ENCODE results near the gene SPATA21.
"Not testable (repeated sequence)": the region's sequence is repeated elsewhere in the genome, so short reads cannot be mapped to it uniquely, and the experiment has no call there.

DNA sequence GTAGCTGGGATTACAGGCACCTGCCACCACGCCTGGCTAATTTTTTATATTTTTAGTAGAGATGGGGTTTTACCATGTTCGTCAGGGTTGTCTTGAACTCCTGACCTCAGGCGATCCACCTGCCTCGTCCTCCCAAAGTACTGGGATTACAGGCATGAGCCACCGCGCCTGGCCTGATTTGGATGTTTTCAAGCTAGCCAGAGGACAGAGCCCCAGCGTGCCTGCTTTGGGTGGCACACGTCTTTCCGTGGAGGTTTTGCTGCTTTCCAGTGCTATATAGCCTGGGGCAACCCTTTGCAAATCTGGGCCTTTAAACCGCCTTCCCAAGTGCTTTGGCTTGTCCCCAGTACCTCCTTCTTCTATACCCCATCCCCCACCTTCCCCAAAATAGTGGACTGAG lies 18.9 kb upstream of the SPATA21 start:
- TF ChIP-seq, protein P1, sequence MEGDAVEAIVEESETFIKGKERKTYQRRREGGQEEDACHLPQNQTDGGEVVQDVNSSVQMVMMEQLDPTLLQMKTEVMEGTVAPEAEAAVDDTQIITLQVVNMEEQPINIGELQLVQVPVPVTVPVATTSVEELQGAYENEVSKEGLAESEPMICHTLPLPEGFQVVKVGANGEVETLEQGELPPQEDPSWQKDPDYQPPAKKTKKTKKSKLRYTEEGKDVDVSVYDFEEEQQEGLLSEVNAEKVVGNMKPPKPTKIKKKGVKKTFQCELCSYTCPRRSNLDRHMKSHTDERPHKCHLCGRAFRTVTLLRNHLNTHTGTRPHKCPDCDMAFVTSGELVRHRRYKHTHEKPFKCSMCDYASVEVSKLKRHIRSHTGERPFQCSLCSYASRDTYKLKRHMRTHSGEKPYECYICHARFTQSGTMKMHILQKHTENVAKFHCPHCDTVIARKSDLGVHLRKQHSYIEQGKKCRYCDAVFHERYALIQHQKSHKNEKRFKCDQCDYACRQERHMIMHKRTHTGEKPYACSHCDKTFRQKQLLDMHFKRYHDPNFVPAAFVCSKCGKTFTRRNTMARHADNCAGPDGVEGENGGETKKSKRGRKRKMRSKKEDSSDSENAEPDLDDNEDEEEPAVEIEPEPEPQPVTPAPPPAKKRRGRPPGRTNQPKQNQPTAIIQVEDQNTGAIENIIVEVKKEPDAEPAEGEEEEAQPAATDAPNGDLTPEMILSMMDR (IDR thresholded peaks at IDR 0.05; ENCODE audit: insufficient read depth, low read length, poor library complexity, severe bottlenecking) = not testable (repeated sequence)
- not testable (repeated sequence) for TF ChIP-seq EZH2phosphoT487 (conservative IDR thresholded peaks at IDR 0.05; ENCODE audit: low read length)
